ENCODE results near the gene SHC3.

Gene SHC3

GRCh38 chr9:88975966-88976889 is 202.4 kb downstream of the SHC3 start:
- no peak for DNase-seq

DNA sequence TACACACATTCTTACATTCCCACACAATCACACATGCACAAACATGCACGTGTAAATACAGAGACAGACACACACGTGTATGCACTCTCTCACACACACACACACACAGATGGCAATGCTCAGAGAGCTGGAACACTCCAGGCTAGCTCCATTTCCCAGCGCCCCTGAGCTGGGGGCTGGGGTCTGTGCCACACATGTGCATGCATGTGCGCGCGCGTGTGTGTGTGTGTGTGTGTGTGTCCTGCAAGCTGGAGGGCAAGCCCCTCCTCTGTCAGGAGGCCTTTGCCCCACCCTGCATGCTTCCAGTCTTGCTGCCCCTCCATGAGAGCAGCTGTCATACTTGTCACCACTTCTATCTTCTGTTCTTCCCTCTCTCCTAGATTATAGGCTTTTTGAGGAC is 204.0 kb downstream of the SHC3 start:
- DNase-seq: no peak

DNA sequence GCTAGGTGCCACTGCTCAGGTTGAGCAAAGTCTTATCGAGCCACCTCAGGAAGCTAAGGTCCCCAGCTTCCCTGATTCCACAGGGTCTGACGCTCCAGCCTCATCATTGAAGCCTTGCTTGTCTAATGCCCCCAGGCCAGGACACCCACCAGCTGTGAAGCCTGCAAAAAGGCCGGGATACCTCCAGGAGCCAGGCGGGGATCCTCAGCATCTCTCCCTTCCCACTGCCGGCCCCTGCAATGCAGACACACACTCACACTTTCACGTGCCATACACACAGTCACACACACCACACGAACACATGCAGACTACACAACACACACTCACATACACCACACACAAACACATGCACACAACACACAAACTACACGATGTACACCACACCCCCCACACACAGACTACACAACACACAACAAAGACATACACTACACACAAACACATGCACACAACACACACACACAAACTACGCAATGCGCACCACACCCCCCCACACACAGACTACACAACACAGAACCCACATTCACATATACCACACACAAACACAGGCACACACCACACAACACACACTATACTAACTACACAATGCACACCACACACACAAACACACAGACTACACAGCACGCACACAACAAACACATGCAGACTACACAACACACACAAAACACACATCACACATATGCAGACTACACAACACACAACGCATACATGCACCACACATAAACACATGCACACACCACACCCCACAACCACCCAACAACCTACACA is 205.2 kb downstream of the SHC3 start:
- DNase-seq: no peak

GRCh38 chr9:88972401-88972800 is 206.2 kb downstream of the SHC3 start:
- DNase-seq: no peak

DNA sequence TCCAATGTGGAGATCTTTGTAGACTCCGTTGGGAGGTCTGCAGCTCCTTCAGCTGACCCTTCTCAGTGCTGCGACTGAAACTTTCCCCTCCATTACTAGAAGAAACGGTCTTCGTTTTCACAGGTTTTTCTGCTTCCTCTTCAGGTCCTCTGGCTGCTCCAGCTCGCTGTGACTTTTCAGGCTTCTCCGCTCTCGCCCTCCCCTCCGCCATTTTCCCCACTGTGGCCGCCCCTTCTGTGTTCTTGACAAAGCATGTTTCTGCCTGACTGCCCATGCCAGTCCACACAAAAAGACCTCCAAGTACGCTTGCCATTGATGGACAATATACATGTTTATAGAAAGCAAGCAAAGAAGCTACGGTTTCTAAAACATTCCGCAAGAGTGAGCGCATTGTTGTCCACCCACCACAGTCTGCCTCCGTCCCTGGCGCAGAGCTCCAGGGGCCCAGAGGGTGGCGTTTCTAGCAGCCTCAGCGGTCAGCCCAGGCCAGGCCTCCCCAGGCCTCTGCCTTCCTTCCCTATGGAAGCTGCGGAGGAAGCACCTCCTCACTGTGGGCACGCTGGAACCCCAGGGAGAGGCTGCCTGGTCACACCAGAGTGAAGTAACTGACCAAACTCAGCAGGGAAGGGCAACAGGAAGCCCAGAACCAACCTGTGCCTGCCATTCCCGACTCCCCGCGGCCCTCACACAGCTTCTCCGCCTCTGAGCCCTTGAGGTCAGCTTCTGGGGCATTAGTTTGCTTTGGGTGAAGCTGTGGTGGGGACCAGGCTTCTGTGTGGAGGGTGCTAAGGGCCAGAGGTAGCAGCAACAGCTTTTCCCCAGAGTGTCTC is 207.3 kb downstream of the SHC3 start:
- no peak for DNase-seq

DNA sequence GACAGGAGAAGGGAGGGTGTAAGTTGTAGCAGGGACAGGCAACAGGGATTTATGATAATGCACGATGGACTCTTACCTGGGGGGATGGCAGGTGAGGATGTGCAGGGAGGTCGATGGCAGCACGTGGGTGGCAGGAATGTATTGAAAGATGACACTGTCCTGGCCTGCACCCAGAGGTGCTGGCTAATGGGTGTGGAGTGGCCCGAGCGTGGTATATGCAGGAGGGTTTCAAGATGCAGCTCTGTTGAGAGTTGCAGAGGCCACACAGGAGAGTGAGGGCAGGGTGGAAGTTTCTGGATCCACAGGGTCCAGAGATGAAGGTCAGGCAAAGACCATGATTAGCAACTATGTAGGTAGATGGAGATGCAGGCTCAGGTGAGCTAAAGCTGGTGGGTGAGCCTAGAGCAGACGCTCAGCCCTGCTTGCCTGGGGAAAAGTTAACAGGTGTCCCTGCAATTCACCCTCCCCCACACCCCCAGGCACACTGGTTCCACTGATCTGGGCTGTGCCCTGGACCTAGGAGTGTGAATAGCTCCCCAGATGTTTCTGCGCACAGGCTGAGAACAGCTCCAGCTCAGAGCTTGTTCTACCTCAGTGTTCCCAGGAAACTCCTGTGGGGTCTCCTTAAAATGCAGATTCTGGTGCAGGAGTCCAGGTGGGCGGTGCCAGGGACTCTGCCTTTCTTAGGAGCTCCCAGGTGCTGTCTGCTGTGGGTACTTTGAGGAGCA is 208.8 kb downstream of the SHC3 start:
- no peak for DNase-seq

GRCh38 chr9:88968799-88969198 is 209.8 kb downstream of the SHC3 start:
- no peak for DNase-seq

- DNase-seq: no peak
These were observed 211.5 kb downstream of the SHC3 start for GRCh38 chr9:88966894-88967676.

DNA sequence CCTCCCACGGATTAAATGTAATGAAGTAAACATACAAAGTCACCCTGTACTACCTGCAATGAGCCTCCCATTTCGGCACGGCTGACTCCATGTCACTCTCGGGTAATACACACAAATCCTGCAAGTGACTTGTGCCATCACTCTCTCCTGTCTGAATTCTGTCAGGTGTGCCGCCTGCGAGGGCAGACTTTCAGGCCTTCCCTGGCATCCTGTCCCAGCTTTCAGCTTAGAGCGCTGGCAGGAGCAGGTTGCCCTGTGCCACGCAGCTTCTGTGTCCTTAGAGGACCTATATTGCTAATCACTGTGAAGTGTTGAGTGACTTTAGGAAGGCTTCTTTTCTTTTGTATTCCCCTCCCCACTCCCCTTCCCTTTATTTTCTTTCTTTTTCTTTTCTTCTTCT is 213.1 kb downstream of the SHC3 start:
- no peak for DNase-seq

GRCh38 chr9:88960632-88961031 is 218.0 kb downstream of the SHC3 start:
- no peak for DNase-seq

GRCh38 chr9:88959727-88960469 is 218.7 kb downstream of the SHC3 start:
- DNase-seq: no peak

DNA sequence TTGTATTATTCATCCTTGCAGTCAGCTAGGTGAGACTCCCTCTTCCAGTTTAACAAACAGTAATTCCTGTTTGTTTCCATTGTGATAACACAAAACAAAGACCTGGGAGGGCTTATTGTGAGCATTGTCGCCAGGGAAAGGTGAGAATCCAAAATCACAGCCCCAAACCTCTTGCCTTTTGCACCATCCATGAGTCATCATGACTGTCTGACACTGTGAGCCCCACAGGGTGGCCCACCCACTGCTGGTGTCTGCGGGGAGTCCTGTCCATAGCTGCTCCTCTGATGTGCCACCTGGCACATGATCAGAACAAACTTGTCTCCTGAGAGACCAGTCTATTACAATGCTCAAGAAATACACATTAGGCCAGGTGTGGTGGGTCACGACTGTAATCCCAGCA is 221.1 kb downstream of the SHC3 start:
- DNase-seq: no peak

Data from hippocampal formation (tissue), 2 donors.